HG03108 (cell line): ENCODE data around the gene MDK.
A peak's percentile ranks its signal among the peaks of the same experiment; 100 is the strongest.

ENCODE experiments used
- ATAC-seq: cut with Tn5 transposase; IDR thresholded peaks from one replicate; pipeline ENCODE4 v1.9.1; 2021; ENCODE audit warnings: moderate library complexity; ENCODE audit not compliant: unreplicated experiment

Gene MDK

DNA sequence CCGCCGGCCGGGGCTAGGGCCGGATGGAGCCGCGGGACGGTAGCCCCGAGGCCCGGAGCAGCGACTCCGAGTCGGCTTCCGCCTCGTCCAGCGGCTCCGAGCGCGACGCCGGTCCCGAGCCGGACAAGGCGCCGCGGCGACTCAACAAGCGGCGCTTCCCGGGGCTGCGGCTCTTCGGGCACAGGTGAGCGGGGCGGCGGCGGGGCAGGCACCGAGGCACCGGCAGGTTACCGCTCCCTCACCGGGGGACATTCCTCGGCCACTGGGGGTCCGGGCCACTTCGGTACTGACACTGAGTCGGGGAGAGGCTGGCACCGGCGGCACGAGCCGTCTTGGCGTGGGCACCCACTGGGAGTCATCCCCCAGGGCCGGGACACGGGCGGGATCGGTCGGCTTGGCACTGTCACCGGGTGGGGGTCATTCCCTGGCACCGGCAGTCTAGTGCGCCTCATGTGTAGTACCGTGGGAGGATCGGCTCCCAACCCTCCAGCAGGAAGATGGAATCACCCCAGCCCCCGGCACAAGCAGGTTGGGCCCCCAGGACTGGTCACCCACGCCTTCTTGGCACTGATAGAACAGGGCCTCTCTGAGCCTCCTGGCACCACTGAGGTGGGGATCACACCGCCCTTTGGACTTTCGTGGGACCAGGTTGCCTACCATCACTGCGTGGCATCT lies 33.7 kb upstream of the MDK start:
- ATAC-seq: peak; percentile 2

DNA sequence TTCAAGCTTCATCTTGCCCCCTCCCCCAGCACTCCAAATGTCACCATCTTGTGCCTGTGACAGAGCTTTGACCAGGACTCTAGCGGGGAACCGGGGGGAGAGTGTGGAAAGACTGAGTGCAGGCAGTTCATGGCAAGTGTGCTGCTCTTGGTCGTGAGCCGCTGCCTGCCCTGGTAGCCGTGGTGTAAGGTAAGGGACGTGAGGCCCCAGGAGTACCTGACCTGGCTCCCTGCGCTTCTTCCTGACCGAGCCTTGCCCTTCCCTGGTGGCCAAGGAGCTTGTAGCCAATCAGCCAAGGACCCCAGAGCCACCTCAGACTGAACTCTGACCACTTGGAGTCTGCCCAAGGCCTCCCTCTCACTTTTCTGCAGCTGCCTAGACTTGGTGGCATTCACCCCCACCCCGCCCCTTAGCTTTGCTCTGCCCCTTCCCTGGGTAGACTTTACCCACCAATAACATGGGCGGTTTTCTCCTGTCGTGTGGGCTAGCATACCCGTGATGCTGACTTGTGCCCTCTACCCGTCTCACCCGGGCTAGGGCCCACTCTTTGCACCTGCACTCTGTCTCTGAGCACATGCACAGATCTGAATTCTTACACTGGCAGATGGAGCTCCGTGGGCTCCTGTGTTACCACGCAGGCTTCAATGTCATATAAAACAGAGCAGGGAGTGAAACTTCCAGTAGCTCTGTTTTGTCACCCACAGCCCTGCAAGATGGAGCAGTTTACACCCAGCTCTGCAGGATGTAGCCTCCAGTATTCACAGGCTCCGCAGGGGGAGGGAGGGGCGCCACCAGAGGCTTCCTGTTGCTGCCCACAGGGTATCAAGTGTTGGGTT lies 32.7 kb upstream of the MDK start:
- no peak for ATAC-seq

DNA sequence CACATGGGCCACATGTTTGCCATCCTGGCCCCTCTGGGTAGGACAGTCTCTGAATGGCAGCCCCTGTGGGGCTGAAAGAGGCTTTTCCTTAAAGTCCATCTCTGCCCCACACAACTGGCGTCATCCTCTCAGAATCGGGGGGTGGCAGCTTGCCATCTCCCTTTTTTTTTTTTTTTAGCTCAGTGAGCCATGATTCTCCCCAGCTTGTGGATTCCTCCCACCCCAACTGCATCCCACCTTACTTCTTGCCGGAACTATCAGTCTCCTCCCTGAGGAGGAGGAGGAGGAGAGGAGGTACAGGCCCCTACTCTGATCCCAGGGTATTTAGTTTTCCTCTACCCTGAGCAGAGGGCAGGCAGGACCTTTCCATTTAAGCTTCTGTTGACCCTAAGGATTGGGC lies 30.8 kb upstream of the MDK start:
- no peak for ATAC-seq

DNA sequence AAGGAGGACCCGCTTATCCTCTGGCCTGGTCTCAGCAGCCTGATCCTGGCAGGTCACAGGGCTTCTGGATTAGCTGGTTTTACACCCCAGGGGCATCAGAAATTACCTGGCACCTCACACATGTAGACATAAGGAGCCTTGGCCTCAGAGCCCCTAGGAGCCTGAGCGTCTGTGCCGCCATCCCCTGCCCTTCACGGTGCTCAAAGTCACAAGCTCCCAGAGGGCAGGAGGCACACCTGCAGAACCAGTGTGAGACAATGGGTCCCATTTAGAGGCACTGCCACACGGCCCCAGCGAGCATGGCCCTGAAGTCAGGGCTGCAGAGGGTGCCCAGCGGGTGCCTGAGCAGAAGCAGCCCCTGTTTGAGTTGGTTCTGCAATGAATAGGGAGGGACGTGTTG lies 30.3 kb upstream of the MDK start:
- ATAC-seq: no peak

DNA sequence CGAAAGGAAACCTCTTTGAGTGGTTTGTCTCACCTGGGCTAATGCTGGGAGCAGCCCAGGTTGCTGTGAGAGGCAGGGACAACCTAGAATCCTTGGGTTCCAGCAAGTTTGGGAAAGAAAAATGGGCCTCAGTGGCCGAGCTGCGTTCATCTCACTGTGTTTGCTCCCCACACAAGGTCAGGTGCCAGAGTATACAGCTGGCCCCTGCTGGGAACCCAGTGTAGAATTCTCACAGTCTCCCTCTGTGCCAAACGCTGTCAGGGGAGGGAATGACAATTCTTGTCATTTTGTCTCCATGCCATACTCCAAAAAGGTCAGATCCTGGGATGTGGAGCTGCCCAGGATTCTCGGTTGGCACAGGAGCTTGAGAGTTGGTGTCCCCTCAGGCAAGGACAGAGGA lies 29.9 kb upstream of the MDK start:
- no peak for ATAC-seq

DNA sequence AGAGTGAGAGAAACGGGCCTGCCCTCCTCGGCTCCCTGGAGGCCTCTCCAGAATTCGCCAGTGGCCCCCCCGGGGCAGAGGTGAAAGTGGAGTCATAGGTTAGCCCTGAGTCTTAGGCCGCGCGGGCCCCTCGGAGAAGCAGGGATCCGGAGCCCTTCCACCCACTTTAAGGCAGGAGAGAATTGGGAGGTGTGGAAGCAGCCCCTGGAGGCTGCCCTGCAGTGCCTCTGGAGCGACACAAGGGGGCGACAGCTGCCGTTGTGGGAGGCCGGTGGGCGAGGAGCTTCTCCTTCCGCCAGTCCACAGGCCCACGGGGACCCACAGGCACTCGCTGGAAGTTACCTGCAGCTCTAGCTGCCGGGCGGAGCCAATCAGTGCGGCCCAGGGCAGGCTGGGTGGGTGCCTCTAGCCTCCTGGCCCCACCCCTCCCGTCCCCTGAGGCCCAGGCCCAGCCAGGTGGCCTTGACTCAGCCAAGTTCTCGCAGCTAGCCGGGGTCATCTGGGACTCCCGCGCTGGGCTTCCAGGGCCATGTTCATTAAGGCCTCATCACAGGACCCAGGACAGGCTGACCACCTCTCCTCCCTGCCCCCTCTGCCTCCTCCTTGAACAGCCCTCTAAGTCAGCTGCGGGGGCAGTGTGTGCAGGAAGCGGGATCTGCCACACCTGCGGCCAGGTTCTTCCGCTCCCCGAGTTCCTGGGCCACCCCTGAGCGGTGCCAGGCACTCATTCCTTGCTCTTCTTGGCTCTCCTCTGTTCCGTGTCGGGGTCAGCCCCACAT lies 29.2 kb upstream of the MDK start:
- no peak for ATAC-seq

DNA sequence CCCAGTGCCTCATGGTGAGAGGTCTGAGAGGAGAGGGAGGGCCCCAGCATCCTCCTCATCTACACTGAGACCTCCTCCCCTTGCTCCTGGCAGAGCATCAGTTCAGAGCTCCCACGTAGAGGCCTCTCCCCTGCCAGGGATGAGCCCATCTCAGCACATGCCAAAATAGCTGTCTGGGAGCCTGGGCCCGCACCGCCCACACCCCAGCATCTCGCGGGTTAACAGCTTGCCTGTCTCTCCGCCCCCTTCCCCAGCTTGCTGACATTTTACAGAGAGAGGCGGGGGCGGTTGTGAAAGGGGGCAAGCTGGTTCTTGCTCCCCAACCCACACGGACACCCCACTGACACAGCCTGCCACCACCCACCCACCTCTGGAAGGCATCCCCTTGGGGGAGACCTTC lies 27.8 kb upstream of the MDK start:
- no peak for ATAC-seq

DNA sequence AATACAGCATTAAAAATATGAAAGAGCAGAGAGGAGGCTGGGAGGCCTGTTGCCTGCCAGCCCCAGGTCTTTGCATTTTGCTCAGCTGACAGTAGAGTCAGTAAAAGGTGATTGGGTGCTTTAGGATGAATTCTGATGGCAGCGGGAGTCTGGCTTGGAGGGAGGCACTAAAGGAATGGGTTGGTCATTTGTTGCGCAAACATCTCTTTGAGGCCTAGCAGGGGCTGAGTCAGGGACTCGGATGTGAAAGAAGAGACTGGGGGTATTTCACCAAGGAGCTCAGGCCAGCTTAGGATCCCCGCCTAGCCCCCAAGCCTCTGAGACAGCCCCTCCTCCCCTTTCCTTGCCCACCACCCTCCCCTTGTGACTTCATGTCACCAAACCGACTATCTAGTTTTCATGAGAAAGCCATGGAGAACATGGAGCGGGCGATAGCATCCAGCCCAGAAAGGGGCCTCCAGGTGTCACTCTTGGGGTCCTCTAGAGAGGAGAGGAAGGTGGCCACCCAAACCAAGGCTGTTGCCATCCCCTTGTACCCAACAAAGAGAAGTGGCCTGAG lies 24.5 kb upstream of the MDK start:
- no peak for ATAC-seq

DNA sequence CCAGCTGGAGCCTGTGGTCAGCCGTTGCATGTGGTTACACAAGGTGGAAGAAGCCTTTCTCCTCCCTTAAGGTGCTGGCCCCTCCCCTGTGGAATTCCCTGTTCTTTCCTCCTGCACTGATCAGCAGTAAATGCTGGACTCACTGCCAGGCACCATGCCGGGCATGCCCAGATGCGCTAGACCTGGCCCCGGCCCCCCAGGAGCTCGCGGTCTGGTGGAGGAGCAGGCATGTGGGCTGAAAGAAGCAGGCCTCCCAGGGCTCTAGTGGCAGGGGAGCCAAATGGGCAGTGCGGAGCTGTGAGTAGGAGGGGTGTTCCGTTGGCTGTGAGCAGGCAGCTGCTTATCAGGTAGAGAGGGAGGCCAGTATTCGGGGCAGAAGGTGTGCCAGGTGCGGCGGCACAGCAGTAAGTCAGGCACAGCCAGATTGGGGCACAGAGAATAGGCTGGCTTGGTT lies 24.0 kb upstream of the MDK start:
- ATAC-seq: no peak

DNA sequence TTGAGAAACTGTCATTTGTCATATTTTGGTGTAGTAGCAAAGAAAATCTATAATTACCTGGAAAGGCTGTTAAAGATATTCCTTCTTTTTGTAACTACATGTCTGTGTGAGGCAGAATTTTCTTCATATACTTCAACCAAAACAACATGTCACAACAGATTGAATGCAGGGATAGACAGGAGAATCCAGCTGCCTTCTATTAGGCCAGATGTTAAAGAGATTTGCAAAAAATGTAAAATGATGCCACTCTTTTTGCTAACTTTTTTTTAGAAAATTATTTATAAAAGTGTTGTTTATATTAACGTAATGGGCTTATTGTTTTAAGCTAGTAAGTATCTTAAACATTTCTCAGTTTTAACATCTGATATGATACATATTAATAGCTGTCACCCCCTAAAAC lies 21.5 kb upstream of the MDK start:
- no peak for ATAC-seq

DNA sequence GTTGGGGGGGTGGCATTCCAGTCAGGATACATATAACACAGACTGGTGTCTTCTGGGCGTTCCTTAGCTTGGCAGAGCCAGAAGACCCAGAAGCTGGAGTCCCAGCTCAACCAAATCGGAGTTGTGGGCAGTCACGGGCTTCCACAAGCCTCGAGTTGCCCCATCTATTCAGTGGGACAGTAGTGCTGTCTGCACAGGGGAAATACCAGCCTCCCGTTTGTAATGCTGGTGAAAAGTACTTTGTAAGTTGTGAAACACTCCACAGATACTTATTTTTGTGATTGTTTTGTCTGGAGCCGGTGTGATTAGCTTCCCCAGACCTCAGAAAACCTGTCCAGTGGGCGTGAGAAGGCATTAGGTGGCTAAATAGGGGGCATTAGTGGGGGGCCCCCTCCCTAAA lies 20.6 kb upstream of the MDK start:
- peak; percentile 19 for ATAC-seq

DNA sequence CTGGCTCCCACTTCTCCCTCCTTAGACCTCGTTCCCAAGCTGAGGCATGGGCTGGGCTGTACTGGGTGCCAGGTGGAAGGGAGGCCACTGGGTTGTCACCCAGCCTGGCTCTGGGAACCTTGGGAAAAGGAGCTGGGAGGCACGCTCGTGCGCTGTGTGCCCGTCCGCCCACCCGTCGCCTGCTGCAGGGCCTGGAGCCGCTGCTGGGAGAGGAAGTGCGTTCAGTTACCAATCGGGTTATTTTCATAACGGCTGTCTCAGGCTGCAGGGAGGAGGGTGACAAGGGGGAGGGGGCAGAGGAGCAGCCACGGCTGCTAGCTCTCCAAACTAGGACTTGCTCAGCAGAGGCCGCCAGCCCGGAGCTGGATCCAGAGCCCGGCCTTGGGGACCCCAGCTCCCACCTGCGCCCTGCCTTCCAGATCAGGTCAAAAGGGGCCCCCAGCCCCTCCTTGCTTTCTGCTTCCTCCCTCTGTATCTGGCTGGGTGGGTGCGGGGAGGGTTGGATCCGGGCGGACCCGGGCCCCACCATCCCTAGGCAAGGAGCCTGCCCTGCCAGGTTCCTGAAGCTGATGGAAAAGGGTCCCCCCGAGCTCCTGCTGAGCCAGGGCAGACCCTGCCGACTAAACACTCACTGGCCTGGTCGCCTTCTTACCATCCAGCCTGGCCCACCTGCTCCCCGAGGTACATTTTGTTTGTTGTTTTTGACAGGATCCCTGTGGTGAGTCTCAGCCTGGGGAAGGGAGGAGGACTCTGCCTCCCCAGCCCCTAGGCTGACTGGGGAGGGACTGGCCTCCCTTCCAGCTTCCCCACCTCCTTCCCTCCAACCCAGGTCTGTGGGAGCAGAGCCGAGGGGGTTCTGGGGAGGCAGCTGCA lies 19.9 kb upstream of the MDK start:
- ATAC-seq: peak; percentile 92

DNA sequence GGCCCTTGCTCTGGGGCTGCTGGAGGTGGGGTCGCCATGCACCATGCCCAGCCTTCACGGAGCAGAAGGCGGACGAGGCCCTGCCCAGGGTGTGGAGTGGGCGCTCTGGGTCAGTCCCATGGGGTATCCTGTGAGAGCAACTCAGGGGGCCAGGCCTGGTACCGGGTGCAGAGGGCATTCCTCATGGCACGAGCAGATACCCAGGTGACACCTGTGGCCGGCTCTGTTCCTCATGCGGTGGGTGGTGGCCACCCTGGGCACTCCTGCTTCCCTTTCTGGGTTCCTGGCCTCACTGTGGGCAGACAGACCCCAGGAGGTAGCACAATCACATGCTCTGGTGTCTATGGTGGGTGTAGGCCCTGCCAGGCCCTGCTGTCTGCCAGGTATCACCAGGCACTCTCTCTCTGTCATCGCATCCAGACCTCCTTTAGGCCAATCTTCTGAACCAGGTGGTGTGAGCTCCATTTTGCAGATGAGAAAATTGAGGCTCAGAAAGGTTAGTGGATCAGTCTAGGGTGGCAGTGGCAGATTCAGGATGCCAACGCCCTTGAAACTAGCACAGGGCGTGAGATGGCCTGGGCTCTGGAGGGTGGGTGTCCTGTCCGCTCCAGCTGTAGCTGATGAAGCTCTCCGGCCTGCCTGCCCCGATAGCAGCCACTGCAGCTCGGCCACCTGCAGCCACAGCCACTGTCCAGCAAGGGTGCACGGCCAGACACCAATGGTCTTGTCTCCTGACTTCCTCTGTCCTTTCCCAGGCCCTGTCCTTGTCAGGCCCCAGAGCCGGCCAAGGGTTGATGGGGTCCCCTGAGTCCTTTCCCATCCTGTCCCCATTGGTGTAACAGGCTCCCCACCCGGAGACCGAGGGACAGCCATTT lies 19.1 kb upstream of the MDK start:
- ATAC-seq: no peak

DNA sequence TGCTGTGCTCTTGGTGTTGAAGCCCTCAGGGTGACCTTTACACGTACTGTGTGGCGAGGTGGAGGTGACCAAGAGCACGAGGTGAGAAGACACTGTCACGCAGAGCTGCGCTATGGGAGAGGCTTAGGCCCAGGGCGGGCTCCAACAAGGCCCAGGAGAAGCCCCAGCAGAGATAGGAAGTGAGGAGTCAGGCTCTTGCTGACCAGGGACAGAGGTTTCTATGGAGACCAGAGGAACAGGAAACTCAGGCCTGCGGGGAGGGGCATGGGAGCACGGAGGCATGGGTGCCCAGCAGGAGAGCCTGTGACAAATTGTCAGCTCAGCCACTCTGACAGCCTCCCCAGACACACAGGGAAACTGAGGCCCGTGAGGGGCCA lies 18.4 kb upstream of the MDK start:
- no peak for ATAC-seq

DNA sequence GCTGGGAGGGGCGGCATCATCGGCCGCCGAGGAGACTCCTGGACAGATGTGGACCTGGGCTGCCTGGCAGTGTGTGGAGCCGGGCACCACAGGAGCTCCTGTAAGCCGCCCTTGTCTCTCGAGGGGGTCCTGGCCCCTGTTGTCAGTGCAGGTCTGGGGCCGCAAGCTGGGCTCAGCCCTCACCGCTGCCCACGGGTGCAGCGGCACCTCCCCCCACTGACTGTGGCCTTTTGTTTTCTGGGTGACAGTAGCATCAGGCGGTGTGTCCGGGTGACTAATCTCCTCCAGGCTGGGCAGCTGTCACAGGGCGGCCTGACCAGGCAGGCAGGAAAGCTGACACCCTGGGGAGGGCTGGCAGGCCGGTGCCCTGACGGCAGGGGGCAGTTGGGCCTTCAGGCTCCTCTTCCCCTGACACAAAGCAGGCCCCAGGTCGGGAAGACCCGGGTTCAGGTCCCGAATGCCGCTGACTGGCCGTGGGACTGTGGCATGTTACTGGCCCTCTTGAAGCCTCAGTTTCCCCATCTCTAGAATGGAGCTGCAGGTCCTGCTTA lies 17.9 kb upstream of the MDK start:
- no peak for ATAC-seq

DNA sequence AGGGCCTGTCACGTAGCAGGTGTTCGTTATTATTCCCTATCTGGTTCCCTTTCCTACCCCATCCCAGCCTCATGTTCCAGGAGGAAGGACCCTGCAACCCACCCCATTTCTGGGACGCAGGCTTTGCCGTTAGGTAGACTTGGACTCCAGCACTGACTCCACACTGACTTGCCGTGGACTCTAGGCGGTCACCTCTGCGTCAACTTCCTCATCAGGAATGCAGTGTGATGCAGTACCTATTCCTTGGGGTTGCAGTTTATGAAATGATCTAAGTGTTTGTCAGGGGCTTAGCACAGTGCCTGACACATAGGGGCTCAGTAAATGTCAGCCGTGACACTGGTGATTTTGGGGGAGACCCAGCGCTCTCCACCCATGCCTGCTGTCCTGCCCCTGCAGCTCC lies 17.4 kb upstream of the MDK start:
- ATAC-seq: no peak

DNA sequence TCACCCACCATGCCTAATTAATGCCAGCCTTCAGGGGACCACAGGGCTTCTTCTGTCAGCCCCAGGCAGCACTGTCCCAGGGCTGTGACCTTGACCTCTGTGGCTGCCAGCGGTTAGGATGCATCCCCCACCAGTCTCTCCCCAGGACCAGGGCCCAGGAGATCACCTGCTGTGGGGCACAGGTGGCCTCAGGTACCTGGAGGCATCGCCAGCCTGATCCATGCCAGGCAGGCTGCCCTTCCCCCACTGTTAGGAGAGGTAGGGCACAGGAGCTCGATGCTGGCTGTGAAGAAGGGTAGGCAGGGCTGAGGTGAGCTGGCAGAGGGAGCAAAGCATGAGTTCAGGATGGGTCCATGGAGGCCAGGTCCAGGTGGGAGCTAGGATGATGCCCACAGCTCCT lies 16.7 kb upstream of the MDK start:
- ATAC-seq: no peak

DNA sequence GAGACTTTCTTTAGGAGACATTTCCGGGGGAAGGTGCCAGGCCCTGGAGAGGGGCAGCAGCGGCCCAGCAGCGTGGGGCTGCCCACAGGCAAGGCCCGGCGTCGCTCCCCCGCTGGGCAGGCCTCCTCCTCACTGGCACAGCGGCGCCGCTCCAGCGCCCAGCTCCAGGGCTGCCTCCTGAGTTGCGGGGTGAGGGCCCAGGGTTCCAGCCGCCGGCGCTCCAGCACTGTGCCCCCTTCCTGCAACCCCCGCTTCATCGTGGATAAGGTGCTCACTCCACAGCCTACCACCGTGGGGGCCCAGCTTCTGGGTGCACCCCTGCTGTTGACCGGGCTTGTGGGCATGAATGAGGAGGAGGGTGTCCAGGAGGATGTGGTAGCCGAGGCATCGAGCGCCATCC lies 15.2 kb upstream of the MDK start:
- ATAC-seq: no peak

DNA sequence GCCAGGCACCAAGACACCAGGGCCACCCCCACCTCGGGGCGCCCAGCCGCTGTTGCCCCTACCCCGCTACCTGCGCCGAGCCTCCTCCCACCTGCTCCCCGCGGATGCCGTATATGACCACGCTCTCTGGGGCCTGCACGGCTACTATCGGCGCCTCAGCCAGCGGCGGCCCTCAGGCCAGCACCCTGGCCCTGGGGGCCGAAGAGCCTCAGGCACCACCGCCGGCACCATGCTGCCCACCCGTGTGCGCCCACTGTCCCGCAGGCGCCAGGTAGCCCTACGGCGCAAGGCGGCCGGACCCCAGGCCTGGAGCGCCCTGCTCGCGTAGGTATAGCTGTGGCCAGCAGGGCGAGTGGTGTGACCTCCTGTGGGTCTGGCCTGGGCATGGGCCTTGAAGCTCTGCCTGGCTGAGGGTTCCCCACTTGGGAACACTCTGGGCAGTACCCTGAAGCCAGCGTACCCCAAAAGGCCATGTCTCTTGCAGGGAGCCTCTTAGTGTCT lies 14.8 kb upstream of the MDK start:
- ATAC-seq: no peak
